Natural killer cell (primary cell): ENCODE data around the gene DENND1B. TPM values are rescaled to one million over a fixed set of nuclear protein-coding genes. Genes with fewer than 3 reads are reported as not detected.
A peak's percentile ranks its signal among the peaks of the same experiment; 100 is the strongest.
"Not testable (repeated sequence)": the region's sequence is repeated elsewhere in the genome, so short reads cannot be mapped to it uniquely, and the experiment has no call there.

Experiments used
- ATAC-seq, 3 donors: fragments of 150-1000 bp in 2 of 3; fragments of 200-7000 bp in 1 of 3; cut with Tn5 transposase; 1 replicate in 1 of 3; 2 replicates in 2 of 3; pipeline ENCODE4 v1.10.0; 2021; ENCODE audit warnings: mild to moderate bottlenecking in 2 of 3, moderate library complexity in 2 of 3
- DNase-seq, 2 donors: peaks; one replicate each; pipeline versions ENCODE4 v3.0.0 to v3.0.0-alpha.2; 2013 to 2021; ENCODE audit warnings: mixed read lengths in 1 of 2
- H3K27ac ChIP-seq: one replicate; pipeline ENCODE4 v1.5.1; 2013; ENCODE audit warnings: mild to moderate bottlenecking, low read length
- H3K27me3 ChIP-seq: one replicate; pipeline ENCODE4 v1.6.1; 2013; ENCODE audit warnings: low read length; ENCODE audit not compliant: control insufficient read depth, insufficient read depth
- H3K36me3 ChIP-seq: one replicate; pipeline ENCODE4 v1.6.1; 2013; ENCODE audit warnings: low read length; ENCODE audit not compliant: control insufficient read depth, insufficient read depth
- H3K4me1 ChIP-seq: one replicate; pipeline ENCODE4 v1.6.1; 2013; ENCODE audit warnings: low read length; ENCODE audit not compliant: control insufficient read depth, insufficient read depth
- H3K4me3 ChIP-seq: one replicate; pipeline ENCODE4 v1.5.1; 2013; ENCODE audit warnings: low read length
- H3K9me3 ChIP-seq: one replicate; pipeline ENCODE4 v1.6.1; 2013; ENCODE audit warnings: low read length; ENCODE audit not compliant: control insufficient read depth, insufficient read depth
- H3K27ac Mint-ChIP-seq, 2 donors: one replicate each; pipeline ENCODE4 v1.8.0; 2022; ENCODE audit warnings: mild to moderate bottlenecking in 2 of 2, mixed read lengths in 2 of 2, moderate library complexity in 1 of 2
- H3K27me3 Mint-ChIP-seq, 2 donors: one replicate each; pipeline ENCODE4 v1.8.0; 2022; ENCODE audit warnings: low read depth in 2 of 2, mixed read lengths in 2 of 2
- H3K36me3 Mint-ChIP-seq: one replicate; pipeline ENCODE4 v1.8.0; 2022; ENCODE audit warnings: mixed read lengths
- H3K4me1 Mint-ChIP-seq, 2 donors: one replicate each; pipeline ENCODE4 v1.8.0; 2022; ENCODE audit warnings: mixed read lengths in 2 of 2
- H3K4me3 Mint-ChIP-seq: one replicate; pipeline ENCODE4 v1.8.0; 2022; ENCODE audit warnings: mild to moderate bottlenecking, moderate library complexity, mixed read lengths
- H3K9me3 Mint-ChIP-seq, 2 donors: one replicate each; pipeline ENCODE4 v1.8.0; 2022; ENCODE audit warnings: mixed read lengths in 2 of 2
- WGBS: methylation state at CpG from one replicate; pipeline ENCODE4 v1.1.7; 2013; ENCODE audit warnings: missing lambda C conversion rate; ENCODE audit not compliant: insufficient coverage; 5-methylcytosine and 5-hydroxymethylcytosine counted together
- intact Hi-C: fragments of 100-400 bp; cut with micrococcal nuclease; formaldehyde crosslinking; loops from one replicate; pipeline ENCODE4 v1.14.2; 2022
- total RNA-seq, 4 donors: library from RNA; stranded (reverse); fragments of 120-200 nt in 1 of 4; gene quantifications; one replicate each; pipeline versions ENCODE4 v1.2.3 to v1.2.4, GENCODE V29; 2013 to 2022
- TF ChIP-seq, protein P1 (sequence below): fragments of 200-600 bp; IDR thresholded peaks from one replicate; pipeline ENCODE4 v1.8.0; 2022; ENCODE audit warnings: antibody characterized with exemption

DENND1B gene
- total RNA-seq, 3 donors from 2014 or later (not counting 1 experiment from before 2014, with no cell fraction given), result 35.4 to 62.5 (median 37.5) TPM

GRCh38 chr1:197763769-197764168 is 11.5 kb downstream of the DENND1B start:
- intact Hi-C loops, result no loop called here
- Mint-ChIP-seq H3K4me1 (peaks cover 28 to 48% of the 10 kb centered on the region in 2 donors), H3K9me3 (no peaks in the 10 kb centered on the region), H3K36me3 (no peaks in the 10 kb centered on the region), H3K4me3 (no peak overlapping the region), H3K27ac (peak overlapping the region in 1 of 2 donors; percentile 2), H3K27me3 (no peaks in the 10 kb centered on the region)
- WGBS, result 67% methylated on average over 4 of the region's 4 CpGs
- no peaks in the 10 kb centered on the region for H3K36me3 ChIP-seq
- no peaks in the 10 kb centered on the region for H3K4me1 ChIP-seq
- H3K4me3 ChIP-seq, result no peak overlapping the region
- H3K27me3 ChIP-seq, result no peaks in the 10 kb centered on the region
- TF ChIP-seq, protein P1, sequence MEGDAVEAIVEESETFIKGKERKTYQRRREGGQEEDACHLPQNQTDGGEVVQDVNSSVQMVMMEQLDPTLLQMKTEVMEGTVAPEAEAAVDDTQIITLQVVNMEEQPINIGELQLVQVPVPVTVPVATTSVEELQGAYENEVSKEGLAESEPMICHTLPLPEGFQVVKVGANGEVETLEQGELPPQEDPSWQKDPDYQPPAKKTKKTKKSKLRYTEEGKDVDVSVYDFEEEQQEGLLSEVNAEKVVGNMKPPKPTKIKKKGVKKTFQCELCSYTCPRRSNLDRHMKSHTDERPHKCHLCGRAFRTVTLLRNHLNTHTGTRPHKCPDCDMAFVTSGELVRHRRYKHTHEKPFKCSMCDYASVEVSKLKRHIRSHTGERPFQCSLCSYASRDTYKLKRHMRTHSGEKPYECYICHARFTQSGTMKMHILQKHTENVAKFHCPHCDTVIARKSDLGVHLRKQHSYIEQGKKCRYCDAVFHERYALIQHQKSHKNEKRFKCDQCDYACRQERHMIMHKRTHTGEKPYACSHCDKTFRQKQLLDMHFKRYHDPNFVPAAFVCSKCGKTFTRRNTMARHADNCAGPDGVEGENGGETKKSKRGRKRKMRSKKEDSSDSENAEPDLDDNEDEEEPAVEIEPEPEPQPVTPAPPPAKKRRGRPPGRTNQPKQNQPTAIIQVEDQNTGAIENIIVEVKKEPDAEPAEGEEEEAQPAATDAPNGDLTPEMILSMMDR, result no peak
- H3K27ac ChIP-seq, result no peak overlapping the region
- H3K9me3 ChIP-seq, result no peaks in the 10 kb centered on the region
- ATAC-seq (no peak), DNase-seq (no peak)

DNA sequence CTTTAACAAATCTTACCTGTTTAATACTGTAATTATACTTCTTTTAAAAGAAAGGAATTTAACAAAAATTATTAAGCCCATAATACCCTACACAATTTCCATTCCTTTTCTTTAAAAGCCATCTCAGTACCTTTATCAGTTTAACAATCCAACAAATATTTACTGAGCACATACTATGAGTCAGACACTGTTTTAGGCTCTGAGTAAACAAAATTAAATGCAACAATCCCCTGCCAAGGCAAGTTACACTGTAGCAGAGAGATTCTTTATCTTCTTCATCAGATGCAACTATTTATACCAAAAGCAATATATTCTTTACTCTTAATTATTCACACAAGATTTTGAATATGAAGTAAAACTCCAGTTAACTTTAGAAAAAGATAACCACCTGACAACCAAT is 12.0 kb downstream of the DENND1B start:
- no peaks in the 10 kb centered on the region for H3K27me3 ChIP-seq
- ATAC-seq (no peak), DNase-seq (no peak)
- Mint-ChIP-seq H3K4me1 (peaks cover 23 to 45% of the 10 kb centered on the region in 2 donors), H3K9me3 (no peaks in the 10 kb centered on the region), H3K27ac (peak overlapping the region in 1 of 2 donors; percentile 2), H3K27me3 (no peaks in the 10 kb centered on the region), H3K36me3 (no peaks in the 10 kb centered on the region), H3K4me3 (no peak overlapping the region)
- H3K9me3 ChIP-seq, result no peaks in the 10 kb centered on the region
- no peak overlapping the region for H3K4me3 ChIP-seq
- H3K27ac ChIP-seq, result no peak overlapping the region
- TF ChIP-seq, protein P1, result no peak
- intact Hi-C loops, result no loop called here
- H3K36me3 ChIP-seq, result no peaks in the 10 kb centered on the region
- no peaks in the 10 kb centered on the region for H3K4me1 ChIP-seq

- Histone ChIP-seq H3K27ac (no peak overlapping the region), H3K27me3 (no peaks in the 10 kb centered on the region), H3K4me1 (no peaks in the 10 kb centered on the region), H3K36me3 (no peaks in the 10 kb centered on the region), H3K4me3 (no peak overlapping the region), H3K9me3 (no peaks in the 10 kb centered on the region)
- WGBS, result 0% methylated on average over 1 of the region's 2 CpGs
- H3K36me3 Mint-ChIP-seq, result no peaks in the 10 kb centered on the region
- peaks cover 20 to 39% of the 10 kb centered on the region in 2 donors for H3K4me1 Mint-ChIP-seq
- DNase-seq (no peak), ATAC-seq (no peak)
- intact Hi-C loops, result no loop called here
- no peaks in the 10 kb centered on the region for H3K9me3 Mint-ChIP-seq
- TF ChIP-seq, protein P1, result no peak
- no peak overlapping the region for H3K27ac Mint-ChIP-seq
- H3K4me3 Mint-ChIP-seq, result peak overlapping the region; percentile 61
- no peaks in the 10 kb centered on the region for H3K27me3 Mint-ChIP-seq
These were observed 13.6 kb downstream of the DENND1B start for GRCh38 chr1:197761654-197762053.

- H3K27me3 Mint-ChIP-seq, H3K4me3 ChIP-seq, intact Hi-C loops, H3K27ac ChIP-seq, H3K4me1 ChIP-seq, H3K4me3 Mint-ChIP-seq, H3K9me3 ChIP-seq, H3K27me3 ChIP-seq, DNase-seq, ATAC-seq, H3K36me3 ChIP-seq, H3K9me3 Mint-ChIP-seq, H3K36me3 Mint-ChIP-seq: not testable (repeated sequence)
- peak overlapping the region; percentile 29 to 63 for H3K27ac Mint-ChIP-seq
- 78% methylated on average over 3 of the region's 4 CpGs for WGBS
- peaks cover 21 to 38% of the 10 kb centered on the region in 2 donors for H3K4me1 Mint-ChIP-seq
These were observed 19.7 kb downstream of the DENND1B start for GRCh38 chr1:197755553-197755952.

DNA sequence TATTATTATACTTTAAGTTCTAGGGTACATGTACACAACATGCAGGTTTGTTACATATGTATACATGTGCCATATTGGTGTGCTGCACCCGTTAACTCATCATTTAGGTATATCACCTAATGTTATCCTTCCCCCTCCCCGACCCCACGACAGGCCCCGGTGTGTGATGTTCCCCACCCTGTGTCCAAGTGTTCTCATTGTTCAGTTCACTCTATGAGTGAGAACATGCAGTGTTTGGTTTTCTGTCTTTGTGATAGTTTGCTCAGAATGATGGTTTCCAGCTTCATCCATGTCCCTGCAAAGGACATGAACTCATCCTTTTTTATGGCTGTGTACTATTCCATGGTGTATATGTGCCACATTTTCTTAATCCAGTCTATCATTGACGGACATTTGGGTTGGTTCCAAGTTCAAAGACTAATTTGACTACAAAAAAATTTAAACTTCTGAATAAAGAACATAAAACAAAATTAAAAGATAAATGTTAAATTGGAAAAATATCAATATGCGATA is 22.6 kb downstream of the DENND1B start:
- H3K9me3 Mint-ChIP-seq, H3K27ac Mint-ChIP-seq, intact Hi-C loops, ATAC-seq, H3K27me3 ChIP-seq, H3K4me3 Mint-ChIP-seq, H3K4me1 ChIP-seq, H3K36me3 Mint-ChIP-seq, H3K4me3 ChIP-seq, H3K9me3 ChIP-seq, DNase-seq, H3K27me3 Mint-ChIP-seq, H3K27ac ChIP-seq, H3K36me3 ChIP-seq: not testable (repeated sequence)
- peaks cover 37 to 46% of the 10 kb centered on the region in 2 donors for H3K4me1 Mint-ChIP-seq
- WGBS, result 100% methylated on average over 4 of the region's 6 CpGs
